GM12891 (cell line): ENCODE data around the gene CYFIP2.

Experiments used
- DNase-seq: peaks from one replicate; pipeline ENCODE4 v3.0.0; 2011; ENCODE audit warnings: low spot score; ENCODE audit not compliant: insufficient read length
- FAIRE-seq: peaks from 2 replicates; lab custom pipeline; 2011; peaks lifted over from hg19 to GRCh38; lab: Jason Lieb, UNC
- PAX5 ChIP-seq: IDR thresholded peaks from 2 replicates; pipeline ENCODE4 v1.6.1; 2011; ENCODE audit warnings: low read length, moderate library complexity, mild to moderate bottlenecking; ENCODE audit not compliant: insufficient read depth, severe bottlenecking
- POLR2A ChIP-seq: IDR thresholded peaks from 2 replicates; pipeline ENCODE4 v1.6.1; 2011; ENCODE audit warnings: low read depth, low read length, control low read depth
- POLR2AphosphoS5 ChIP-seq: IDR thresholded peaks from 2 replicates; pipeline ENCODE4 v1.6.1; 2011; ENCODE audit warnings: low read depth, low read length, control low read depth
- POU2F2 ChIP-seq: IDR thresholded peaks from 2 replicates; pipeline ENCODE4 v1.6.1; 2011; ENCODE audit warnings: low read depth, mild to moderate bottlenecking, control low read depth, low read length, moderate library complexity
- SPI1 ChIP-seq: IDR thresholded peaks from 2 replicates; pipeline ENCODE4 v1.6.1; 2011; ENCODE audit warnings: low read depth, low read length, control low read depth
- TAF1 ChIP-seq: IDR thresholded peaks from 2 replicates; pipeline ENCODE4 v1.6.1; 2011; ENCODE audit warnings: low read depth, low read length, control low read depth

The CYFIP2 gene

DNA sequence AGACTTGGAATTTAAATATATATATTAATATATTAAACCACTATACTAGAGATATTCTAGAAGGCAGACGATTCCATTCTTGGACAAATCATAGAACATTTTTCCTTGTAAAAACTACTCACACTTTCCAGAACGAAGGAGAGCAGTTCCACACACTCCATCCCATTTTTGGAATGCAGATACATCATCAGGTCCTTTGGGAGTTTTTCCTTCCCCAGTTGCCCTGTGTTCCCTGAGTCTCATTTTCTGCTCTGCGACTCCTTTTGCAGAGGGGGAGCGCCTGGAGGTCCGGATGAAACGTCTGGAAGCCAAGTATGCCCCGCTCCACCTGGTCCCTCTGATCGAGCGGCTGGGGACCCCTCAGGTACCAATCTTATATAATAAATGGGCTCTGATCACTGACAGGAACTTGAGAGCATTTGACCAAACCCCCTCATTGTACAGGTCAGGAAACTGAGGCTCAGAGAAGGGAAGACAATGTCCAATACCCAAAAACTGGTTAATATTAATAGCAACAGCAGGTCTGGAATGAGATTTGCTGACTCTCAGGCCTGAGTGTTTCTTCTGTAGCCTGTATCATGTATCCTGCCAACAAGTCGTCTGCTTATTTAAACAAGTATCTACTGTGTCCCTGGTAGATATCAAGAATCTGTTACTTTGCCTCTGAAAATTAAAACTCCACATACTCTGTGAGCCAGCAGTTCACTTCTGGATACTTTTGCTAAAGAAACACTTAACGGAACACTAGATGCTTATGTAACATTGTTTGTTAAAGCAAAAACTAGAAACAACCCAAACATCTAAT lies 117.3 kb downstream of the CYFIP2 start:
- FAIRE-seq (no peak), DNase-seq (no peak)
- no peak for TF ChIP-seq SPI1
- TF ChIP-seq POLR2A: no peak
- TF ChIP-seq TAF1: no peak
- no peak for TF ChIP-seq POLR2AphosphoS5
- no peak for TF ChIP-seq PAX5
- TF ChIP-seq POU2F2: no peak

DNA sequence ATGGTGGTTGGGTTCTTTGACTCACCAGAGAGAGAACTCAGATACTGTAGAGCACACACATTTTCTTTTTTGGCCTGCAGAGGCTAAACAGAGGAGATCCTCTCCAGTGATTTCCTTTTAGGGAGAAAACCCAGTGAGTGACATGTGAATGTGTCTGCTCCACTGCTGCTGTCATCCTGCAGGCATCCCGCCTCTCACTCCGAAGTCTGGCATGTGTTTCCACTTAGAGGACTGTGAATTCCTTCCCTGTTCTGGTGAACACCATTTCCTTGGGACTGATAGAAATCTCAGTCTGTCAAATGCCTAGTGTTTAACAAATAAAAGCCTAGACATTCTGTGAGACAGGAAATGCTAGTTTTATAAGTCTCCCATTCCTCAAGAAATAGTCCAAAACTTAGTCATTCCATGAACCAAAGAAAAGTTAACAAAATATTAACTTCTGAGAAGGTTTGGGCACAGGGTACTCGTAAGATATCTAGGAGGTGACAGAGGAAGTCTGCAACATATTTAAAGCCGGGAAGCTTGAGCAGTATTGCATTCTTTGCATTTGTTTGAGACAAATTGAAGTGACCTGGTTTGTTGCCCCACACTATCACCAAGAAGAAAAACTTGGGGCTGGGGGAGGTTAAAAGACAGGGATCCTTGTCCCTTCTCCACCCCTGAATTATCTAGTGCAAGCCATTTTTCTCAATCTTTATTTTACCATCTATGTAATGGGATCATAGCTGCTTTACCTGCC lies 119.2 kb downstream of the CYFIP2 start:
- FAIRE-seq: no peak
- no peak for TF ChIP-seq PAX5
- TF ChIP-seq POLR2A: no peak
- no peak for DNase-seq

DNA sequence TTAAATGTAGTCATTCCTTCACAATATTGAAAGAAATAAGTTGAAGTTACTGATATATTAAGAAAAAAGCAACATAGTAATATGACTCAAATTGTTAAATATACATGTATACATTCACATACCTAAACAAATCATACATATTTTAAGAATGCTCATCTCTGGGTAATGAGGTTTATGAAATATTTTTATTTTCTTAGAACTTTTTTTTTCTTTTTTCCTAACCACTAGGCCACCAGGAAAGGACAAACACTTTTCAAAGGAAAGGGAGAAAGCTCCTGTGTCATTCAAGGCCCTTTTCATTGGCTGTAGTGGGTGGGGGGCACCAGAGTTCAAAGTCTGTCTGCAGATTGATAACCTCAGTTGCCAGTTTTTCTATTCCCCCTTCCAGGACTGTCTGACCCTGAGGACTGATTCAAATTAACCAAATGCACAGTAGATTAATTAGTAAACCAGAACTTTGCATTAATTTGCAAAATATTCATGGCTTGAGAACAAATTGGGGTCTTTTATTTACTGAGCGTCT lies 121.2 kb downstream of the CYFIP2 start:
- FAIRE-seq (no peak), DNase-seq (no peak)
- TF ChIP-seq SPI1 (no peak), PAX5 (no peak), TAF1 (no peak), POU2F2 (no peak), POLR2AphosphoS5 (no peak), POLR2A (no peak)

DNA sequence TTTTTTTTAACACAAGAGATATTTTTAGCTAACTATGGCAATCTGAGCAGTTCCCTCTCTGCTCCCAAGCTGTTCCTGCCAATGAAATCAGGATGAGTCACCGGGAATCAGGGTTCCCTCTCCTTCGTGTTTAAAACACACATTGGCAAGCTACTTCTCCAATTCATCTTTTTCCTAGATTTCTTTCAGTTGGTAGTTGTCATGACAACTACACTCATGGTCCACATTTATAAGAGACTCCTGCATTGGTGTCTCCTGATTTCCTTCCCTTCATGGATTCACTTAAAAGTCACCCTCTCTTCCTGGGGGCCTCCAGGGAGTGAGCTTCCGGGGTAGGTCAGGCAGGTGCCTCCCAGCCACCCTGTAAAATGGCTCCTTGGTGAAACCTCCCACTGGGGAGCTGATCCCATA lies 121.8 kb downstream of the CYFIP2 start:
- DNase-seq (no peak), FAIRE-seq (no peak)
- no peak for TF ChIP-seq PAX5
- TF ChIP-seq TAF1: no peak
- TF ChIP-seq POLR2A: no peak
- TF ChIP-seq SPI1: no peak
- TF ChIP-seq POU2F2: no peak
- no peak for TF ChIP-seq POLR2AphosphoS5

DNA sequence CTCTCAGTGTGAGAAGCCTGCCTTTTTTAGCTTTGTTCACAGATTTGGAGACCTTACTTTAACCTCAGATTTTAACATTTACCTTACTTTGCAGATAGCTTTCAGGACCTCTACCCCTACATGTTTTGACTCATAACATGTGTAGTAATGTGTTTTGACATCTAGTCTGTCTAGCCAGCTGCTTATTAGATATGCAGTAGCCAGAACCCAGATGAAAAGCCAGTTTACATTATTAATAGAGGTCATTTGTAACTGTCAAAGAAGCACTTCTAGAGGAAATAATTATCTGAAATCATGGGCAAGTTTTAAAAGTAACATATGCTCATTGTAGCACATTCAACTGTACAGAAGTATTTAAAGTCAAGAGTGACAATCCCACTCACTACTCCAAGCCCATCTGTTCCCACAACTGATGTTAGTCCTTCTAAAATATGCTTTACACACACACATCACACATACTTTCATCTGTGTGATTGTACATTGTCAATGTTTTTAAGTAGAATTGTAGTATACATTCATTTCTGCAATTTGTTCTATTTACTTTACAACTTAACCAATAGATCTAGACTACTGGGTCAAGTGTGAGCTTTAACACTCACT lies 122.3 kb downstream of the CYFIP2 start:
- no peak for FAIRE-seq
- no peak for DNase-seq
- no peak for TF ChIP-seq POLR2A
- TF ChIP-seq SPI1: no peak
- TF ChIP-seq TAF1: no peak
- TF ChIP-seq POLR2AphosphoS5: no peak
- no peak for TF ChIP-seq PAX5
- TF ChIP-seq POU2F2: no peak

DNA sequence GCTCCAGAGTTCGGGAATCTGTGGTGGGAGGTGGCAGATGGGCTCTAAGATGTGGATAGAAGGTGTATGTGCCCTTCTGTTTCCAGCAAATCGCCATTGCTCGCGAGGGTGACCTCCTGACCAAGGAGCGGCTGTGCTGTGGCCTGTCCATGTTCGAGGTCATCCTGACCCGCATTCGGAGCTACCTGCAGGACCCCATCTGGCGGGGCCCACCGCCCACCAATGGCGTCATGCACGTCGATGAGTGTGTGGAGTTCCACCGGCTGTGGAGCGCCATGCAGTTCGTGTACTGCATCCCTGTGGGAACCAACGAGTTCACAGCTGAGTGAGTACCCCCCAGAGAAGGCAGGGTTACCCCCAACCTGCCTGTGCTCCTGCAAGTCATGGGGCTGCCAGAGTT lies 123.2 kb downstream of the CYFIP2 start:
- FAIRE-seq (no peak), DNase-seq (no peak)
- TF ChIP-seq POLR2AphosphoS5 (no peak), SPI1 (no peak), POU2F2 (no peak), TAF1 (no peak), PAX5 (no peak), POLR2A (no peak)

DNA sequence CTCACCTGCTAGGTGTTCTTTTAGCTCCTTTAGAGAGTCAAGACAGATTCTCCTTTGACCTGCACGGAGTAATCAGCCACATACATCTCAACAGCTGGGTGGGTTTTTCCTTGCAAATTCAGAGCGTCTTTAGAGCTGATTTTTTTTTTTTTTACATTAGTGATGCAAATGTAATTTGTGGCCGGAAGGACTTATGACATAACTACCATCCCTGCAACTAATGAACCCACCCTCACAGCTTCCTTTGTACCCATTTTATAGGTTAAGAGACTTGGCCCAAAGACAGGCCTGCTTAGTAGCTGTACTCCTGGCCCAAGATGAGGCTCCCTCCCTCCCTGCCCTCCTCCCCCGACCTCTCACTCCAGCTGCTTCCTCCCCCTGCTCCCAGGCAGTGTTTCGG lies 124.2 kb downstream of the CYFIP2 start:
- no peak for DNase-seq
- FAIRE-seq: no peak
- TF ChIP-seq PAX5: no peak
- no peak for TF ChIP-seq SPI1
- no peak for TF ChIP-seq POLR2A
- TF ChIP-seq TAF1: no peak
- TF ChIP-seq POU2F2: no peak
- TF ChIP-seq POLR2AphosphoS5: no peak

DNA sequence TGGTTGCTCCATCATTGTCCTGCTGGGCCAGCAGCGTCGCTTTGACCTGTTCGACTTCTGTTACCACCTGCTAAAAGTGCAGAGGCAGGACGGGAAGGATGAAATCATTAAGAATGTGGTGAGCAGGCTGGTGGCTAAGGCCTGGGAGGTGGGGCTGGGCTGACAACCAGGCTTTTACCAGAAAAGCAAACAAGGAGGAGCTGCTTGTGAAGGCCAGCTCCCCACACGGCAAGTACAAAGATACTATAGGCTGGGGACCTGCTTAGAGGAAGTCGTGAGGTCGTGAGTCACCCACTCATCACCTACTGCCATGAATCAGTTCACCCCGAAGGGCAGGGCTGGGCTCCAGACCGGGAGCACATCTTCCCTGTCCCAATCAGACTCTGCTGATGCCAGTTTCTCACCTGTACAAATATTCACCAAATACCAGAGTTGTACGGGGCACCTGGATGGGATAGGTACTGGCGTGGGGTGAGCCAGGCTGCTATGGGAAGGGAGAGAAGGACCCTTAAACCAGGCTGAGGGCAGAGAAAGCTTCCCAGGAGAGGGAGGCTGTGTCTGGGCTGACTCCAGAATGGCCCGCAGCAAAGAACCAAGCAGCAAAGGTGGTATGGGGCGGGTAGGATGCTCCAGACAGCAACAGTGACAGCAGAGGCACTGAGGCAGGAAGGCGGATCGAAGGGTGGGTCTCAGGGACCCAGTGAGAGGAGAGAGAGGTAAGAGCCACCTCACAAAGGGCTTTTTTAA lies 124.8 kb downstream of the CYFIP2 start:
- FAIRE-seq (no peak), DNase-seq (no peak)
- no peak for TF ChIP-seq POLR2A

DNA sequence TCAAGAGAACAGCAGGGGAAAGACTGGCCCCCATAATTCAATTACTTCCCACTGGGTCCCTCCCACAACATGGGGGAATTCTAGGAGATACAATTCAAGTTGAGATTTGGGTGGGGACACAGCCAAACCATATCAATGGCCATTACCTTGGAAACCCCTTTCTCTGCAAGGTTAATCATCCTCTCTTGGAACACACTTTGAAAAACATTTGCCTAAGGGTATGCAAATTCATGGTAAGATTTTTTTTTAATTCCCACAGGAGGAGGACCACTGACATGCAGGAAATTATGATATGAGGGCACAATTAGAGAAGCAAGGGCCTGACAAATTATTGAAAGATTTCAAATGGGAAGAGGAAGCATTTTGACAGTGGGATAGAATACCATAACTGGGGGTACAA lies 132.4 kb downstream of the CYFIP2 start:
- DNase-seq: no peak
- TF ChIP-seq TAF1: no peak
- TF ChIP-seq SPI1: no peak
- no peak for TF ChIP-seq POU2F2
- TF ChIP-seq POLR2AphosphoS5: no peak
- TF ChIP-seq POLR2A: no peak
- no peak for TF ChIP-seq PAX5
- FAIRE-seq: no peak

DNA sequence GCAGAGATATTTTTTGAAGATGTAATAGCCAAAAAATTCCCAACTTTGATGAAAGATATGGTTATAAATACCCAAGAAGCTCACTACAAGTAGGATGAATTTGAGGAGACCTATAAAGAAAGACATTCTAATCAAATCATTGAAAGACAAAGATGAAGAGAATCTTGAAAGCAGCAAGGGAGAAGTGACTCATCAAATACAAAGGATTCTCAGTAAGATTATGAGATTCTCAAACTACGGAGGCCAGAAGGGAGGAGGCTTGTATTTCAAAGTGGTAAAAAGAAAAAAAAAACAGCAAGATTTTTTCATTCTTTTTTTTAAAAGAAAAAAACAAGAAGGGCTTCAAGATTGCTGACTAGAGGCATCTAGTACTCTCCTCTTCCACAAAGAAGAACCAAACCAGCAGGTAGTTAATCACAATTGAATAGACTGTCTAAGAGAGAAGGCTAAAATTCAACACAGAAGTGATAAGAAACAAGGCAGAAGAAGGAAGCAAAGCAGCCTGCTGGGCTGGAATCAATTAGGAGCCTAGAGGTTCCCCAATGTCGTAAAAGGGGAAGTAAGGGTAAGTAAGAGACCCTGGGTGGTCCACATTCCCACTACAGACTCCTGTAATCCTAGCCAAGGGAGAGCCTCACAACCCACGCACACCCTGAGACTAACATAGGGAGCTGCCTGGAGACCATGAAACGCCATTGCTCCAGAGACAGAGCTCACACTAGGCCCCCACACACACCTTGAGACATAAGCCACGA lies 135.0 kb downstream of the CYFIP2 start:
- FAIRE-seq (no peak), DNase-seq (no peak)
- TF ChIP-seq SPI1 (no peak), POU2F2 (no peak), TAF1 (no peak), PAX5 (no peak), POLR2AphosphoS5 (no peak), POLR2A (no peak)
